HG03469 (cell line): ENCODE data around the gene CGB2.
"Not testable (repeated sequence)": the region's sequence is repeated elsewhere in the genome, so short reads cannot be mapped to it uniquely, and the experiment has no call there.

Experiments
- ATAC-seq: cut with Tn5 transposase; IDR thresholded peaks from one replicate; pipeline ENCODE4 v1.9.1; 2021; ENCODE audit warnings: mild to moderate bottlenecking, moderate library complexity, moderate number of reproducible peaks; ENCODE audit not compliant: unreplicated experiment

Gene CGB2

GRCh38 chr19:49009828-49010227 lies 21.9 kb upstream of the CGB2 start:
- no peak for ATAC-seq

GRCh38 chr19:49010453-49010852 lies 21.2 kb upstream of the CGB2 start:
- no peak for ATAC-seq

GRCh38 chr19:49011194-49011593 lies 20.5 kb upstream of the CGB2 start:
- ATAC-seq = no peak

- no peak for ATAC-seq
Measured at GRCh38 chr19:49014123-49014869, 17.4 kb upstream of the CGB2 start.

GRCh38 chr19:49014870-49015255 lies 16.8 kb upstream of the CGB2 start:
- no peak for ATAC-seq

GRCh38 chr19:49016067-49016839 lies 15.4 kb upstream of the CGB2 start:
- no peak for ATAC-seq

GRCh38 chr19:49017041-49017665 lies 14.5 kb upstream of the CGB2 start, which contains the start of gene LHB:
LHB (minus strand) TSS chr19:49017091; CDS start chr19:49017081, 10 bp downstream.
- ATAC-seq = no peak

GRCh38 chr19:49017666-49018351 lies 13.9 kb upstream of the CGB2 start:
- ATAC-seq = no peak

GRCh38 chr19:49018388-49019241 lies 13.1 kb upstream of the CGB2 start:
- not testable (repeated sequence) for ATAC-seq

GRCh38 chr19:49019242-49019932 lies 12.3 kb upstream of the CGB2 start:
- ATAC-seq = no peak

GRCh38 chr19:49020342-49020741 lies 11.3 kb upstream of the CGB2 start:
- no peak for ATAC-seq

GRCh38 chr19:49020931-49021895 lies 10.5 kb upstream of the CGB2 start:
- ATAC-seq = no peak

- ATAC-seq = no peak
Measured at GRCh38 chr19:49022116-49022515, 9.6 kb upstream of the CGB2 start.

- not testable (repeated sequence) for ATAC-seq
Measured at GRCh38 chr19:49024233-49024632, 7.5 kb upstream of the CGB2 start, which contains the start of gene CGB3. CGB3 (minus strand) TSS chr19:49024333; CDS start chr19:49023971, 362 bp downstream.

GRCh38 chr19:49025088-49025487 lies 6.6 kb upstream of the CGB2 start:
- ATAC-seq = not testable (repeated sequence)

GRCh38 chr19:49025599-49025998 lies 6.1 kb upstream of the CGB2 start:
- ATAC-seq = not testable (repeated sequence)

- not testable (repeated sequence) for ATAC-seq
Measured at GRCh38 chr19:49028686-49029085, 3.0 kb upstream of the CGB2 start.

- not testable (repeated sequence) for ATAC-seq
Measured at GRCh38 chr19:49029749-49030148, 1.9 kb upstream of the CGB2 start.
